HCT116 (cell line): ENCODE data around the gene ZSCAN29.

Experiments used
- EZH2phosphoT487 ChIP-seq: fragments of 200-600 bp; IDR thresholded peaks from 2 replicates; pipeline ENCODE4 v1.6.1; 2018; ENCODE audit warnings: antibody characterized with exemption, borderline replicate concordance
- POLR2A ChIP-seq: IDR thresholded peaks from 2 replicates; pipeline ENCODE4 v1.7.0; 2011; ENCODE audit warnings: borderline replicate concordance; ENCODE audit not compliant: insufficient read depth, insufficient read length; ENCODE audit errors: extremely low read depth
- POLR2AphosphoS5 ChIP-seq: IDR thresholded peaks from 2 replicates; pipeline ENCODE4 v1.6.1; 2011; ENCODE audit warnings: mild to moderate bottlenecking, low read depth, low read length, moderate library complexity
- TCF7L2 ChIP-seq: IDR thresholded peaks from 2 replicates; pipeline ENCODE4 v1.7.0; 2011; ENCODE audit warnings: borderline replicate concordance, inconsistent platforms; ENCODE audit not compliant: insufficient read depth, insufficient read length; ENCODE audit errors: extremely low read depth
- TF ChIP-seq, protein P1 (sequence below), 3 experiments: fragments of 200-600 bp in 1 of 3; sonication (generic) in 1 of 3; IDR thresholded peaks in 2 of 3; conservative IDR thresholded peaks in 1 of 3; 2 replicates each; pipeline ENCODE4 v1.5.1; 2012 to 2017; ENCODE audit warnings: low read depth in 2 of 3, low read length in 2 of 3, antibody characterized with exemption in 1 of 3, borderline replicate concordance in 1 of 3, control low read depth in 1 of 3, mild to moderate bottlenecking in 1 of 3, mixed read lengths in 1 of 3, mixed run types in 1 of 3, moderate library complexity in 1 of 3; ENCODE audit not compliant: insufficient read depth in 1 of 3

DNA sequence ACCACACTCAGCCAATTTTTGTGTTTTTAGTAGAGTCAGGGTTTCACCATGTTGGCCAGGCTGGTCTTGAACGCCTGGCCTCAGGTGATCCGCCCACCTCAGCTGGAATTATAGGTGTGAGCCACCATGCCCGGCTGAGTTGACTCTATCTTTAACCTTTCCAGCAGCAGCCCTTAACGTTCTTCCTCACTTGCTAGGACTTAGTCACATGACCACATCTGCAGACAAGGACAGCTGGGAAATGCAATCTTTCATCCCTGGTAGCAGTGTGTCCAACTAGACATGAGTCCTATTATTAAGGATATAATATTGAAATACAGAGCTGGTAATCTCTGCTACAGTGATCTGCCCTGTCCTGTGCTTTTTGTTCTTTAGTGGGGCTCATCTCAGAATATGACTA, 58.5 kb downstream of the ZSCAN29 start:
- TF ChIP-seq, protein P1, sequence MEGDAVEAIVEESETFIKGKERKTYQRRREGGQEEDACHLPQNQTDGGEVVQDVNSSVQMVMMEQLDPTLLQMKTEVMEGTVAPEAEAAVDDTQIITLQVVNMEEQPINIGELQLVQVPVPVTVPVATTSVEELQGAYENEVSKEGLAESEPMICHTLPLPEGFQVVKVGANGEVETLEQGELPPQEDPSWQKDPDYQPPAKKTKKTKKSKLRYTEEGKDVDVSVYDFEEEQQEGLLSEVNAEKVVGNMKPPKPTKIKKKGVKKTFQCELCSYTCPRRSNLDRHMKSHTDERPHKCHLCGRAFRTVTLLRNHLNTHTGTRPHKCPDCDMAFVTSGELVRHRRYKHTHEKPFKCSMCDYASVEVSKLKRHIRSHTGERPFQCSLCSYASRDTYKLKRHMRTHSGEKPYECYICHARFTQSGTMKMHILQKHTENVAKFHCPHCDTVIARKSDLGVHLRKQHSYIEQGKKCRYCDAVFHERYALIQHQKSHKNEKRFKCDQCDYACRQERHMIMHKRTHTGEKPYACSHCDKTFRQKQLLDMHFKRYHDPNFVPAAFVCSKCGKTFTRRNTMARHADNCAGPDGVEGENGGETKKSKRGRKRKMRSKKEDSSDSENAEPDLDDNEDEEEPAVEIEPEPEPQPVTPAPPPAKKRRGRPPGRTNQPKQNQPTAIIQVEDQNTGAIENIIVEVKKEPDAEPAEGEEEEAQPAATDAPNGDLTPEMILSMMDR (IDR thresholded peaks at IDR 0.05 in 2 of 3, conservative IDR thresholded peaks at IDR 0.05 in 1 of 3; ENCODE audit: borderline replicate concordance in 1 of 3, insufficient read depth in 1 of 3, low read depth in 2 of 3, low read length in 2 of 3) = no peak
- TF ChIP-seq POLR2A (no peak), TCF7L2 (no peak), POLR2AphosphoS5 (no peak), EZH2phosphoT487 (no peak)
